G401 (cell line): ENCODE data around the gene CTNNA3. TPM values are rescaled to one million over a fixed set of nuclear protein-coding genes. Genes with fewer than 3 reads are reported as not detected.
A peak's percentile ranks its signal among the peaks of the same experiment; 100 is the strongest.
"Not testable (repeated sequence)": the region's sequence is repeated elsewhere in the genome, so short reads cannot be mapped to it uniquely, and the experiment has no call there.

ENCODE experiments used
- DNase-seq: peaks from one replicate; pipeline ENCODE4 v3.0.0-alpha.2; 2015; ENCODE audit warnings: low spot score
- in situ Hi-C: cut with HindIII; loops from 2 replicates; pipeline ENCODE4 v1.10.0; 2016; ENCODE audit warnings: low sequenced_read_pairs, mixed read lengths
- total RNA-seq: library from RNA; depleted of rRNA; stranded (reverse); fragments of >200 nt; shearing (Covaris generic); gene quantifications from 2 replicates; pipeline ENCODE4 v1.2.3, GENCODE V29; 2014

Gene CTNNA3
- total RNA-seq, 1 experiment from 2014 or later = not detected

DNA sequence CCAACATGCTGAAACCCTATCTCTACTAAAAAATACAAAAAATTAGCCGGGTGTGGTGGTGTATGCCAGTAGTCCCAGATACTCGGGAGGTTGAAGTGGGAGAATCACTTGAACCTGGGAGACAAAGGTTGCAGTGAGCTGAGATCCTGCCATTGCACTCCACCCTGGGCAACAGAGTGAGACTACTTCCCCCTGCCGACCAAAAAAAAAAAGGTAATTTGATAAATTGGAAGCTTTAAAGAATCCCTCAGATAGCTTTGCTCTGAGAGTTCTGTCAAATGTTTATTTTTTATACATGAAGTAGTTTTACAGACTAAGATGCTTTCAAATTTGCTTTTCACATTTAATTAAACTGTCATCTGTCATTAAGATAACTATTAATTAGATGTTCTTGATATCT is 1333.5 kb downstream of the CTNNA3 start:
- no peak for DNase-seq

DNA sequence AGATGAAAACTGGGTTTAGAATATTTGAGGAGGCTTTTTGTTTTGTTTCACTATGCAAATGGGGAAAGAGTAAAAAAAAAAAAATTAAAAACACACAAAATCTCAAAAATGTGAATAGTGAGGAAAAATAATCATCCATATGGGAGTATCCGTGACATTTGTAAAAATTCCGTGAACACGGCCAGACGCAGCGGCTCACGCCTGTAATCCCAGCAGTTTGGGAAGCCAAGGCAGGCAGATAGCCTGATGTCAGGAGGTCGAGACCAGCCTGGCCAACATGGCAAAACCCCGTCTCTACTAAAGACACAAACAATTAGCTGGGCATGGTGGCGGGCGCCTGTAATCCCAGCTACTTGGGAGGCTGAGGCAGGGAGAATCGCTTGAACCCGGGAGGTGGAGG is 1342.2 kb downstream of the CTNNA3 start:
- DNase-seq, in situ Hi-C loops: not testable (repeated sequence)

More for the DNA sequence above, 1333.5 kb downstream of the CTNNA3 start:
- in situ Hi-C loops = no loop called here

DNA sequence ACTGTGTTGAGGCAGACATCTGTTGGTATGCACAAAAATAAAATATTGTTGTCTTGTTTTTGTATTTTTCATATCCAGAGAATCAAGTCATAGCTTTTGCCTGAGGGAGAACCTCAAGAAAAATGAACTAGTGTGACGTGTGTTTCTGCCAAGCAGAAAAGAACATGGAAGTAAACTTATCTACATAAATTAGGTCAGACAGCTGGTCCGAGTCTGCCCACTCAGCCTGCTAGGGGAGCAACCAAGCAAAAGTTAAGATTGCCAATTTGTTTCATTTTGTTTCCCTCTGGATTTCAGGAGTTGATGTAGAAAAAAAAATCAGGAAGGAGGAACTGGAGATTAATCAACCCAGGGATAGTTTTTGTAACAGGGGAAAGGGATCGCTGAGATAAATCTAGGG is 1342.6 kb downstream of the CTNNA3 start:
- in situ Hi-C loops = no loop called here
- peak; percentile 13 for DNase-seq

DNA sequence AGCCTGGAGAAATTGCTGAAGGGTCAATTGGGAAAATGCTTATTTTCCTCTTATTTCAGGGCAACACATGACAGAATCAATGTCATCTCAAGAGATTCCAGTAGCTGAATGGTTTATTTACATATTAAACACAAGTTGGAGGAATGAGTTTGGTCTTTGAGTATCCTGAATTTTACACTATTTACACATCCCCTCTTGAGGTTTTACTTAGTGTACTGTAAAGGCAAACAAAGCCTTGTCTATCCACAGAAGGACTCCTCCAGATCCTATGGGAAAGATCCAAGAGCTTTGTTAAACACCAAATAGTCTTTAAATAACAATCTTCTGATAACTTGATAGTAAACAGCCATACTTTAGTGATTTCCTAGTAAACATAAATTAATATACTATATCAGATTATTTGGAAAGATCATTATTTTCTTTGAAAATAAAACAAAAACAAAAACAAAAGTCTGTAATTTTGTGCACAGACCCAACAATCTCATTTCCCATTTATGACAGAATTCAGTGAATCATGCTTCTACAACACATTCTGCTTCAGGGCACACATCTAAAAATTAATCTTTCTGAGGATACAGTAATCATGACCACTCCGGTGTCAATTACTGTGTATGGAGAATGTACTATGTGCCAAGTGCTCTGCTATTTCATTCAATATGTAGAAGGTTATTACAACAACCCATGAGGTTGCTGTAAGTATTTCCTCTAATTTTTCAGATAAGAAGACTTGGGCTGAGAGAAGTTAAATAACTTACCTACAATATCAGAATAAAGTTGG is 1345.2 kb downstream of the CTNNA3 start:
- in situ Hi-C loops = no loop called here
- DNase-seq = no peak

DNA sequence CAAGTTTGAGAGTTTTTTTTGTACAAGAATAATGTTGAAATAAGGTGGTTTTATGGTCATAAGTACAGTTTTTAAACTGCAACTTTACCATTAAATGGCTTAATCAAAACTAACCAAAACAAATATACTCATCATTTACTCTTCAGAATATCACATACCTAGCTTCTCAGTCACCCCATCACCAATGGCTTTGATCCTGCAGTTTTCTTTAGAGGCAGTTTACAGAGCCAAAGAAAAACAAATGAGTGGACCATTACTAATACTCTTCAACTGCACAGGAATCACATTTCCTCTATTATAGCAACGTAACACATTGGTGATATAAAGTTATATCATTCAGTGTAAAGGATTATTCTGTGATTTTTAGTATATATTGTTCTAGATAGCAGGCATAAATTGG is 1346.3 kb downstream of the CTNNA3 start:
- in situ Hi-C loops = no loop called here
- DNase-seq = no peak

DNA sequence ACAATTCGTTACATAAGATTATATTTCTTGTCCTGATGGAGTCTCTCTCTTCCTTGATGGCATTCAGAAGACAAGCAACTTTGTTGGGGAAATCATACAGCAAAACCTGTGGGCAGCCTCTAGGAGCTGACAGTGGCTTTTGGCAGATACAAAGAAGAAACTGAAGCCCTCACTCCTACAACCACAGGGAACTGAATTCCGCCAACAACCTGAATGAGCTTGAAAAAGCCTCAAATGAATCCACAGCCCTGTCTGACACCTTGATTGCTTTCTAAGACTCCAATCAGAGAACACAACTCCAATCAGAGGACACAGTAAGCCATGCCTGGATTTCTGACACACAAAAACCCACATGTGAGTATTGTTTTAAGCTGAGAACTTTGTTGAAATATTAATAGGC is 1346.9 kb downstream of the CTNNA3 start:
- in situ Hi-C loops = no loop called here
- no peak for DNase-seq

DNA sequence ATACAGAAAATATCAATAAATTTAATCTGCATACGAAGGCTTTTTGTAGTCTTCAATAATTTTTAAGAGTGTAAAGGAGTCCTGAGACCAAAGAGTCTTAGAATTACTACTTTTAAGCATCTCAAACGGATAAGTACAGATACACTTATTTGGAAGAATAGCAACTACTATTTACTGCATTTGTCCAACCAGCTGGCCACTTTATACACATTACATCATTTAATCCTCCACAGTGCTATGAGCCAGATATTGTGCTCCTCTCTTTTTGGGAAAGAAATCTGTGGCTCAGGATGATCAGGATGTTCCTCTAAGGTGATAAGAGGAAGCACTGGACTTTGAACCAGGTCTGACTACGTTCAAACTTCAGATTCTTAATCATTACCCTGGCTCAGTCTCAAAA is 1358.8 kb downstream of the CTNNA3 start:
- DNase-seq = no peak
- in situ Hi-C loops = no loop called here

DNA sequence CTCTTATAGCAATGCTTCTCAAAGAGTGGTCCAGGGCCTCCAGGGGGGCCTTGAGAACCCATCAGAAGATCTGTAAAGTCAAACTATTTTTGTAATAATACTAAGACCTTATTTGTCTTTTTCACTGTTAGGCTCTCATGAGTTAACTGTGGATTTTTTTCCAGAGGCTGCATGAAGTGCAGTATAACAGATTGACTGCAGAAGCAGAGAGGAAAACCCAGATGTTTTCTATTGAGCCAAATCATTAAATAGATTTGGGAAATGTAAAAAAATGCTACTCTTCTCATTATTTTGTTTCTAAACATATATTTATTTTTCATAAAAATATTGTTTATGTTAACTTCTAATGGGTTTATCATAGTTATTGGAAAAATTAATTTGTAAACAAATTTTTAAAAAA is 1359.2 kb downstream of the CTNNA3 start:
- in situ Hi-C loops = no loop called here

DNA sequence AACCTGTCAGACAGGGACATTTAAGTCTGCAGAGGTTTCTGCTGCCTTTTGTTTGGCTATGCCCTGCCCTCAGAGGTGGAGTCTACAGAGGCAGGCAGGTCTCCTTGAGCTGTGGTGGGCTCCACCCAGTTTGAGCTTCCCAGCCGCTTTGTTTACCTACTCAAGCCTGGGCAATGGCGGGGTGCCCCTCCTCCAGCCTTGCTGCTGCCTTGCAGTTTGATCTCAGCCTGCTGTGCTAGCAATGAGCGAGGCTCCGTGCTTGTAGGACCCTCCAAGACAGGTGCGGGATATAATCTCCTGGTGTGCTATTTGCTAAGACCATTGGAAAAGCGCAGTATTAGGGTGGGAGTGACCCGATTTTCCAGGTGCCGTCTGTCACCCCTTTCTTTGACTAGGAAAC is 1360.2 kb downstream of the CTNNA3 start:
- in situ Hi-C loops, DNase-seq: not testable (repeated sequence)

More for the DNA sequence above, 1359.2 kb downstream of the CTNNA3 start:
- no peak for DNase-seq

DNA sequence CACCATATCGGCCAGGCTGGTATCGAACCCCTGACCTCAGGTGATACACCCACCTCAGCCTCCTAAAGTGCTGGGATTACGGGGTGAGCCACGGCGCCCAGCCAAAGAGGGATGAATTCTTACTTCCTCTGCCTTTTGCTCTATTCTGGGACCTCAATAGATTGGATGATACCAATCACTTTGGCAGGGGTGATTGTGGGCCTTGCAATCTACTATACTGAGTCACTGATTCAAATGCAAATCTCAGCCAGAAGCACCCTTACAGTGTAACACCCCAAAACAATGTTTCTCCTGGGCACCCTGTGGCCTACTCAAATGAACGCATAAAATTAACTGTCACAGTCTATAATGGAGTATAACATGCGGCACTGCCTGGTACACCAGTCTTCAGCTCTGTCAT is 1366.8 kb downstream of the CTNNA3 start:
- in situ Hi-C loops = no loop called here
- no peak for DNase-seq

DNA sequence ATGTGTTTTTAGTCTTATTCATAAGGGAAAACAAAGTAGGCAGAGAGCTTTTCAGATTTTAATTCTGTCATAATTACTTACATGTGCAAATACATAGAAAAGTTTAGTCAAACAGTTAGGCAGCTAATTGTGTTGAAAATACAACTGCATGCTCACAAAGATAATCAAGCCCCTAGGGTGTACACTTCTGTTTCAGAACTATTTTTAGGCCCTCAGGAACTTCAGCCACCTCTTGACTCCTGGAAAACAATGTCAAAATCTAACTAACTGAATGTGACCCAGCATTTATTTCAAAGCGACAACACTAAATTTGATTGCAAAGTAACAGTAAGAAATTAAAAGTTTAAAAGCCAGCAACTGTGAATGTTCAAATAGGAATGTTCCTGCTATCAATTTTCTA is 1369.1 kb downstream of the CTNNA3 start:
- DNase-seq = no peak
- in situ Hi-C loops = no loop called here

DNA sequence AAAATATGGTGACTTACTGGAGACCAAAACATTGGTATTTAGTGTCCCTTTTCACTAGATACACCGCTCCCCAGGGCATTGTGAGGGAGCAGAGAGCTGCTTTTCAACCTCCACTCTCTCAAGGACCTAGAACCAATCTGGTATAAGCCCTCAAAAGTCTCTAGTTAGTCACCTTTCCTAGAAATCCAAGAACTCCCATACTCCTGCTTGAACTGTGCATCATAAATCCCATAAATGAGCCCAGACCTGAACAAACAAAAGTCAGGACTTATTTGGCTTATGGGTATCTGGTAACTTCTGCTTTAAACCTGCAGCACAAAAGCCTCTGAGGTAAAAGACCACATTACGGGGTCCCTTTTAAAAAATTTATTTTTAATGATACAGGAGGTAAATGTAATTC is 1373.2 kb downstream of the CTNNA3 start:
- no peak for DNase-seq
- in situ Hi-C loops = no loop called here

DNA sequence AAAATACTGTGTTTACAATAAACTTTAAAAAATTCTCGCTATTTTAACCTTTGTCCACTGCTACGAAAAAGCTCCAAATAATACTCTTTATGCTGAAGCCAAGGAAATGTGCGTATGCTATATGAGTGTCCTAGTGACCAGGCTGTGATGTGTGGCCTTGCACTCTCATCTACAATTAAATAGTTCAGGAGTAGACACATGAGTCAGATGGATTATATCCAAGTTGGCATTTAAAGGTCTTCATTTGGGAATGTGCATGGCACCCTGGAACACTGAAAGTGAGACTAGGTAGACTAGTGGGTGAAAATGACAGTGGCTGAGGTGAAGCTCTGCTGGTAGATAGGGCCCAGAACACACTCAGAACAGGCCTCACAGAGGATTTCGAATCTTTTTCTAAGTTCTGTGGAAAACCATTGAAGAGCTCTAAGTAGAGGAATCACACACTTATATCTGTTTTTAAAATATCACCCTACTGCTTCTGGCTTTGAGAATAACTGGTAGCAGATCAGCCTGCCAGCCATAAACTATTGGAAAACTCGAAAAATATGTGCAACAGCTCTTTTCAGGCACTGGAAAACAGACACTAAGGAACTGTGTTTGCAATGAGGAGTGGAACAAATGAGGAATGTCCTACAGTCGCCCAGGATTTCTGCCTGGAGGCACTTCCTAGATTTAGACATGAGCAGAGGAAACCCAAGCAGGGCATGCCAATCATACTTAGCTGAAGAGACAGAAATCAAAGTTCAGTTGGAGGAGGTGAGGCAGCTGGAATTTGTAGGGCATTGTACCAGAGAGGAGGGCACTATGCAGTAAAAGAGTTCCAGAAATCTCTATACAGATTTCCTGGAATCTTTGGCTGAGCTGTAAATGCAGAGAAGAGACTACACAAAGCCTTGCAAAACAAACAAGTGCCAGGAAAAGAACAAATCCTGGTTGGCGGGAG is 1374.0 kb downstream of the CTNNA3 start:
- DNase-seq = no peak
- in situ Hi-C loops = no loop called here

DNA sequence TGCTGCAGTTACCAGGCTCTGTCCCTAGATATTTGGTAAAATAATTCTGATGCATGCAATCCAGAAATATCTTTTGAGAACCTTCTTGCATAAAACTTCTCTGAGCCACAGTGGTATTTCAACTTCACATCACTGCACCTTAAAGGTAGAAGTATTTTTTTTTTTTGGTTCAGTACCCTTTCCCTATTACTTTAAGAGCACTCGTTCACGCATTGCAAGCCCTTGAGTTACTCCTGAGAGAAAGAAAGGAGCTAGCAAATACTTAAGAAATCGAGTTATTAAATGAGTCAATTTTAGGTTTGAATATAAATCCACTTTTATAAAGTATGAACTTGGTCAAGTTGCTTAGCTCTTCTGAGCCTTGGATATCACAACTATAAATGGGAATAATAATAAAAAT is 1377.2 kb downstream of the CTNNA3 start:
- in situ Hi-C loops = no loop called here
- no peak for DNase-seq

DNA sequence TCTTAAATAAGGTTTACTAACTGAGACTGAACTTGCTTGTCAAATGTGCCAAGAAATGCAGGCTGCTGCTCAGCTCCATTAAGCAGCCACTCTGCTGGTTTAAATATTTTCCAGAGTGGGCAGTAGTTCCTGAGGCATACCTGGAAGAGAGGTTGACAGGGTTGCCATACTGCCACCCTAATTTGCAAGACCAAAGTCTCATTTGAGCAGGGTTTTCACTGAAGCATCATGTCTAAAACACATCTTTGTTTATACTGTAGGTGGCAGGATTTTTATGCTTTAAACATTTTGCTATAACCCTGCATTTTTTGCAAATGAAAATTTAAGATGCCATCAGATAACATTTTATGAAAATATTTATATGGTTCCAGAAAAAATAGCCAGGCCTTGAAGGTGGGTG is 1388.2 kb downstream of the CTNNA3 start:
- DNase-seq = peak; percentile 27
- in situ Hi-C loops = no loop called here

DNA sequence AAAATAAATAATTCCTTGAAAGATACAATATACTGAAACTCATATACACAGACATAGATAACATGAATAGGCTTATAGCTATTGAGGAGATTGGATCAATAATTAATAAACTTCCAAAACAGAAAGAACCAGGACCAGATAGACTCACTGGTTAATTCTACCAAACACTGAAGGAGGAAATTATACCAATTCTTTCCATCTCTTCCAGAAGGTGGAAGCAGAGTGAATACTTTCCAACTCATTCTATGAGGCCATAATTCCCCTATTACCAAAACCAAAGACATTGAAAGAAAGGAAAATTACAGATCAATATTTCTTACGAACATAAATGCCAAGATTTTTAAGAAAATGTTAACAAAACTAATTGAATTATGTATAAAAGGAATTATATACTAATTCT is 1394.9 kb downstream of the CTNNA3 start:
- DNase-seq = no peak
- in situ Hi-C loops = no loop called here

DNA sequence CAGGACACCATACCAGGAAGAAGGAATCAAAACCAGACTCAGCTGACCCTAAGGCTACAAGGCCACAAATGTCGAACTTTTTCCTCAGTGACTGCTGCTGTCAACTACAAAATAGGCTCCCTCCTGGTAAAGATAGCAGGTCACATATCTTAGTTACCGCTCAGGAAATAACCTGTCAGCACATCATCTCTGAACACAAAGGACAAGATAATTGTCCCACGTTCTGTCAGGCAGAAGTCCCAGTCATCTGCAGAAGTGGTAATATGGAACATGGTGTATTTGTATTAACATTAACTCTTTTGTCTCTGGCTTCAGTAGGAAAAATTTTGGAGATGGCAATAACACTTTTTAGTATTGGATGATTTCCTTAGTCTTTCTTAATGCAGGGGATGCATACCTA is 1400.4 kb downstream of the CTNNA3 start:
- no peak for DNase-seq
- in situ Hi-C loops = no loop called here

DNA sequence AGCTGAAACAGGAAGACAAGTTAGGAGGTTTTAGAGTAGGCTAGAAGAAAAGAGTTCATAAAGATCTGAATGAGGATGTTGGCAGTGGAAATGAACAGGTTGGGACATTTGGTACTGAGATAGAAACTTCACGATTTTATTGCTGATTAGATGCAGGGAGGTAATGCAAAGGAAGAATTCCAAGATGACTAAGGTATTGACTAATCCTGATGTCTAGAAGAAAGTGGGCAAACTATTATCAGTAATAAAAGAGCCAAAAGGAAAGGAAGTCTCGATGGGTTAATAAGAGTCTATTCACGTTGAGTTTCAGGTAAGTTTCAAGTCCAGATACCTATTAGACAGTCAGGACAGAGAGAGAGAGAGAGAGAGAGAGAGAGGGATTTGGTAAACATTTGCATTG is 1401.5 kb downstream of the CTNNA3 start:
- in situ Hi-C loops = no loop called here
- no peak for DNase-seq

DNA sequence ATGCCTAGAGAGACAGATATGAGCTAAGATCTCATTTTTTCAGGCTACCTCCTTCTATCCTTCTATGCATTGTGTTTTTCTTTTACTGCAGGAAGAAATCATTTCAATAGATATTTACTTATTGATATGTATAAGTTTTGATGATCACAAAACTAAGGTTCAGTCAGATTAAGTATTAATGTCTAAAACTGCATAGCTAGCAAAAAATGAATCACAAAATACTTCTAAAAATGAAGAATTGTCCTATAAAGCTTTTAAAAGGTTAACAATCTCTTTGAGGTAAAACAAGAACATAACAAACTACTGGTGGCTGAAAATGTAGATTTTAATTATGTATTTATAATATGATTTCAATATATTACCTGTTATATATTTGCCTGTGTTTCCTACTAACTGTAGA is 1403.1 kb downstream of the CTNNA3 start:
- no peak for DNase-seq
- in situ Hi-C loops = no loop called here

DNA sequence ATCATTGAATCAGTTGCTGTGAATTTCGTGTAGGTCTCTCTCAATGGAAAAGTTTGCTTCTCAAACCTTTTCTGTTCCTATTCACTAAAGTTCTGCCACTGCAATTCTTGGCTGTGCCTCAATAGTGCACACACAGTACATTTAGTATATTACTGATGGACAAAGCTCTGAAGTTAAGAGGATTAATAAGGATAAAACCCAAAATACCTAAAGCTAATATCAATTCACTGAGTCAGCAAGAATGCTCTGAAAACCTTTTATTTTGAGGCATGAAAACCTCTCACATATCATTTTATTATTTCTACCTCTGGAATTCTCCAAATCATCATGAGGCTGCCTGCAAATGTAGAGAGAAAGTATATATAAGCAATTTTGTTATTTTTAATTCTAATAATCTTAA is 1403.5 kb downstream of the CTNNA3 start:
- in situ Hi-C loops = no loop called here

More for the DNA sequence above, 1403.5 kb downstream of the CTNNA3 start:
- no peak for DNase-seq
